ENCODE measurements around the gene BCO1. TPM values are rescaled to one million over a fixed set of nuclear protein-coding genes. Genes with fewer than 3 reads are reported as not detected.

The BCO1 gene
- total RNA-seq, 2 donors from 2014 or later: 0.18 to 2.2 TPM

- H3K4me1 ChIP-seq (replicated peaks): no peaks in the 10 kb centered on the region
- H3K36me3 ChIP-seq: no peaks in the 10 kb centered on the region
- no peak overlapping the region for H3K27ac ChIP-seq
- 94% methylated on average over 3 of the region's 3 CpGs for WGBS
- TF ChIP-seq CTCF (IDR thresholded peaks at IDR 0.05) (no peak), POLR2A (IDR thresholded peaks at IDR 0.05) (no peak), POLR2AphosphoS5 (IDR thresholded peaks at IDR 0.05) (no peak)
- intact Hi-C loops (cut with DNase I): no loop called here
- no peaks in the 10 kb centered on the region for H3K9me3 ChIP-seq
- DNase-seq (ENCODE audit: low spot score): no peak
- H3K4me3 ChIP-seq: no peak overlapping the region
- H3K27me3 ChIP-seq (replicated peaks; ENCODE audit: insufficient read depth): no peaks in the 10 kb centered on the region
Observed at GRCh38 chr16:81283044-81283443, 44.6 kb downstream of the BCO1 start.

GRCh38 chr16:81284995-81285600 lies 46.6 kb downstream of the BCO1 start:
- 82% methylated on average over 8 of the region's 8 CpGs for WGBS
- no peak for TF ChIP-seq CTCF (IDR thresholded peaks at IDR 0.05)
- TF ChIP-seq POLR2AphosphoS5 (IDR thresholded peaks at IDR 0.05): no peak
- TF ChIP-seq POLR2A (IDR thresholded peaks at IDR 0.05): no peak
- Histone ChIP-seq H3K27me3 (replicated peaks; ENCODE audit: insufficient read depth) (no peaks in the 10 kb centered on the region), H3K9me3 (no peaks in the 10 kb centered on the region), H3K36me3 (no peaks in the 10 kb centered on the region), H3K27ac (no peak overlapping the region), H3K4me3 (no peak overlapping the region), H3K4me1 (replicated peaks) (no peaks in the 10 kb centered on the region)
- no peak for DNase-seq (ENCODE audit: low spot score)
- intact Hi-C loops (cut with DNase I): no loop called here

- no peaks in the 10 kb centered on the region for H3K4me1 ChIP-seq (replicated peaks)
- no peaks in the 10 kb centered on the region for H3K9me3 ChIP-seq
- no peak for DNase-seq (ENCODE audit: low spot score)
- TF ChIP-seq POLR2A (IDR thresholded peaks at IDR 0.05): no peak
- TF ChIP-seq CTCF (IDR thresholded peaks at IDR 0.05): no peak
- TF ChIP-seq POLR2AphosphoS5 (IDR thresholded peaks at IDR 0.05): no peak
- H3K27me3 ChIP-seq (replicated peaks; ENCODE audit: insufficient read depth): no peaks in the 10 kb centered on the region
- no peak overlapping the region for H3K27ac ChIP-seq
- H3K36me3 ChIP-seq: no peaks in the 10 kb centered on the region
- intact Hi-C loops (cut with DNase I): no loop called here
- 83% methylated on average over 1 of the region's 1 CpG for WGBS
- no peak overlapping the region for H3K4me3 ChIP-seq
Observed at GRCh38 chr16:81286190-81286589, 47.7 kb downstream of the BCO1 start.

- no peaks in the 10 kb centered on the region for H3K36me3 ChIP-seq
- intact Hi-C loops (cut with DNase I): no loop called here
- no peak overlapping the region for H3K4me3 ChIP-seq
- no peaks in the 10 kb centered on the region for H3K4me1 ChIP-seq (replicated peaks)
- H3K27ac ChIP-seq: no peak overlapping the region
- WGBS: 76% methylated on average over 9 of the region's 9 CpGs
- TF ChIP-seq POLR2A (IDR thresholded peaks at IDR 0.05) (no peak), POLR2AphosphoS5 (IDR thresholded peaks at IDR 0.05) (no peak), CTCF (IDR thresholded peaks at IDR 0.05) (no peak)
- no peaks in the 10 kb centered on the region for H3K9me3 ChIP-seq
- no peaks in the 10 kb centered on the region for H3K27me3 ChIP-seq (replicated peaks; ENCODE audit: insufficient read depth)
- no peak for DNase-seq (ENCODE audit: low spot score)
Observed at GRCh38 chr16:81291117-81291516, 52.6 kb downstream of the BCO1 start.

GRCh38 chr16:81292936-81293335 lies 54.4 kb downstream of the BCO1 start:
- no peak for TF ChIP-seq CTCF (IDR thresholded peaks at IDR 0.05)
- no peaks in the 10 kb centered on the region for H3K27me3 ChIP-seq (replicated peaks; ENCODE audit: insufficient read depth)
- 82% methylated on average over 5 of the region's 5 CpGs for WGBS

More at GRCh38 chr16:81292936-81293335, 54.4 kb downstream of the BCO1 start:
- Histone ChIP-seq H3K9me3 (no peaks in the 10 kb centered on the region), H3K4me1 (replicated peaks) (no peaks in the 10 kb centered on the region), H3K27ac (no peak overlapping the region), H3K36me3 (no peaks in the 10 kb centered on the region), H3K4me3 (no peak overlapping the region)
- intact Hi-C loops (cut with DNase I): no loop called here
- no peak for DNase-seq (ENCODE audit: low spot score)

Data from prostate gland (tissue), 2 donors.